NCI-H748 (cell line): ENCODE measurements around the gene MUC20.
A peak's percentile ranks its signal among the peaks of the same experiment; 100 is the strongest.
"Not testable (repeated sequence)": the region's sequence is repeated elsewhere in the genome, so short reads cannot be mapped to it uniquely, and the experiment has no call there.

Experiments used
- DNase-seq: peaks from one replicate; lab custom pipeline; 2025; ENCODE audit not compliant: unreplicated experiment; lab: John Stamatoyannopoulos, UW

MUC20 gene

DNA sequence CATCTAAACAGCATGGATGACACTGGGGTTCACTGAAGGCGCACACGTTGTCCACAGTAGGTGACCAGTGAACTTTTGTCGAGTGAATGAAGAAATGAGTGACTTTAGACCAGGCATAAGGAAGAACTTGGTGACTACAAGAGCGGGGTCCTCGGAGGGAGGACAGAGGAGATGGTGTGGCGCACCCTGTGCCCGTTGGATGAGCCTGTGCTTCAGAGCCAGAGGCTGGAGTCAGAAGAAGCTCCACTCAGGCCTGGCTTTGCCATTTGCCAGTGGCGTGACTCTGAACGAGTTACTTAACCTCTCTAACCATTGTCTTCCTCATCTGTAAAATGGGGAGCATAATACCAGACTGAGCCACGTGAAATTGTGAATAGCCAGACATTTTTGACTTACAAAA lies 48.8 kb downstream of the MUC20 start:
- no peak for DNase-seq

DNA sequence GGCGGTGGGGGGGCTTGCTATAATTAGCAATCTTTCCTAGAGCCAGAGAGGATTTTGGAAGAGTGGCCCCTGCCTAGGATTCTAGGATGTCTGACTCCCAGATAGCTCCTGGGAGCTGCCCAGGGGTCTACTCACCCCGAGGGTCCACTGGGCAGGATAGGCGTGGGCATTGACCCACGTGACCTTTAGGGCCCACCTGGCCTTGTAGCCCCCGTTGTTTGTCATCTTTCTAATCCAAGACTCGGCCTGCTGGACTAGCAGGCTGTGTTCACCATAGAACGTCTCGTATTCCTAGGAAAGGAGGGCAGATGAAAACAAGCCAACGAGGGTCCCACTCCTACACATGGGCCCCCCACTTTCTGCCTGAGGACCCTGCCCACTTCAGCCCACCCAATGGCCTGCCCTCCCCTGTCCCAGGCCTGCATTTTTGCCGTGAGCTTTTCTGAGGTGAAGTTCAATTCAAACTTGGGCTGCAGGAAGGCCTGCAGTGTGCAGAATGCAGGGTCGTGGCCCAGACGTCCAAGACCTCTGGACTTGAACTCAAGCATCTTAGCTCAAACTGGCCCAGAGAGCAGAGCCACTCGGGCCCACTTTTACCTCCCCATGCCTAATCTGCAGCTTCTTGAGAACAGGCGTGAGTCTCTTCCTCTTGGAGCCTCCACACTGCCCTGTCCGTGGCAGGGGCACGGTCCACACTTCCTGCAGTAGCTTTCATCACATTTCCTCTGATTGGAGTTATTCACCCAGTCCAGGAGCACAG lies 49.5 kb downstream of the MUC20 start:
- no peak for DNase-seq

DNA sequence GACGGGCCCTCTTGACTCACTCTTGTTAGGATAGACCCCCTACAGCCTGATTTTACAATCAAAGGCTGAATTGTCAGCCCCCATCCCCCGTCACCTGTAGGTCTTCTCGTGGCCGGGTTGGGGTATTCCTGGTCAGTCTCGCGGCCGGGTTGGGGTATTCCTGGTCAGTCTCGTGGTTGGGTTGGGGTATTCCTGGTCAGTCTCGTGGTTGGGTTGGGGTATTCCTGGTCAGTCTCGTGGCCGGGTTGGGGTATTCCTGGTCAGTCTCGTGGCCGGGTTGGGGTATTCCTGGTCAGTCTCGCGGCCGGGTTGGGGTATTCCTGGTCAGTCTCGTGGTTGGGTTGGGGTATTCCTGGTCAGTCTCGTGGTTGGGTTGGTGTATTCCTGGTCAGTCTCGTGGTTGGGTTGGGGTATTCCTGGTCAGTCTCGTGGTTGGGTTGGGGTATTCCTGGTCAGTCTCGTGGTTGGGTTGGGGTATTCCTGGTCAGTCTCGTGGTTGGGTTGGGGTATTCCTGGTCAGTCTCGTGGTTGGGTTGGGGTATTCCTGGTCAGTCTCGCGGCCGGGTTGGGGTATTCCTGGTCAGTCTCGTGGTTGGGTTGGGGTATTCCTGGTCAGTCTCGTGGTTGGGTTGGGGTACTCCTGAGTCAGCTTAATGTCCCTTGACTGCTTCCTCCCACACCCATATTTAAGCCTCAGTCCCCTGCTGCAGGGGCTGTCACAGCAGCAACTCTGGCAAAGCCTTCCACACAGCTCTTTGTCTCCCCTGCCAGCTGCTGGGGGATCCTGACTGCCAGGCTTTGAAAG lies 50.3 kb downstream of the MUC20 start:
- not testable (repeated sequence) for DNase-seq

DNA sequence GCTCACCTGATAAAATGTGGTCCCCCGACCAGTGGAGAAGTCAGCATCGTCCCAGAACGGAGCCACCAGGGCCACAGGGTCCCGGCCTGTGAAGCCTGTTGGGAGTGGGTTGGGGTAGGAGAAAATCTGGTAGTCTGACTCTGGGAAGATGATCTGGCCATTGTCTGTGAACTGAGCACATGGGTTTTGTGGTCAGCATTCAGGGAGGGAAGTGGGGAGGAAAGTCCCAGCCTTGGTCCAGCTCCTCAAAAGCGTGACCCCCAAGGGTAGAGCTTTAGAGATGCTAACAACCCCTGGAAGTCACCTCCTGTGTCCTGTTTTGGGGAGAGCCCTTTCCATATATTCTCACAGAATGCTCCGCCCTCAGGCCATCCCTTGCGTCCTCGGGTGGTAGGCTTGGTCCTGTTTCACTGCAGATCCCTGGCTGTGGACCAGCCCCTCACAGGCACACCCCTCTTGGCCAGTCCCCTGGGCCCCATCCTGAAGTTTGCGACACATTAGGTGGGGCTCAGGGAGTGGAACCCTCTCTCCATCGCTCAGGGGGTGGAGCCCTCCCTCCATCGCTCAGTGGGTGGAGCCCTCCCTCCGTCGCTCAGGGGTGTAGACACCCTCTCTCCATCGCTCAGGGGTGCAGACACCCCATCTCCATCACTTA lies 51.0 kb downstream of the MUC20 start:
- DNase-seq: no peak

DNA sequence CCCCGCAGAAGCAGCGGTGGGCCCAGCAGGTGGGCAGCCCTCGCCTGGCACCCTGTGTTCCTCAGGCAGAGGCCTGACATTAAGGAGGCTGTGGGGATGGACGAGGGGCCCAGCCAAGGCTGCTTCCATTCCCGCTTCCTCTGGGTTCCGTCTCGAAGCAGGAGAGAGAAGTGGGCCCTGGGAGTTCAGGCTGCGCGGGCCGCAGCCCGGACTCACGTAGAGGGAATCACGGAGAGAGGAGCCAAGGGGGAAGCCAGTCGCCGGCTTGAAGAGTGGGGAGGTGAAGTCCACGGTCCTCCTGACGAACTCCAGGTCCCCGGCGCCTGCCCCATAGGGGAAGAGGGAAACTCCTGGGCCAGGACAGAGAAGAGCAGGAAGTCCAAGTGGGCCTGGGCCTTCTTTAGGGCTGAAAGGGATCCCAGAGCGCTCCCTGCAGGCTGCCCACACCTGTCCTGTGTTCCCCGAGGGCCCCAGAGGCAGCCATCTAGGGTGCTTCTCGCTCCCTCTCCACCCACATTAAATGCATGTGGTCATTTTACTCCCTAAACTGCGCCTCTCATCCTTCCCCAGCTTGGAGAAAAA lies 53.3 kb downstream of the MUC20 start:
- no peak for DNase-seq

DNA sequence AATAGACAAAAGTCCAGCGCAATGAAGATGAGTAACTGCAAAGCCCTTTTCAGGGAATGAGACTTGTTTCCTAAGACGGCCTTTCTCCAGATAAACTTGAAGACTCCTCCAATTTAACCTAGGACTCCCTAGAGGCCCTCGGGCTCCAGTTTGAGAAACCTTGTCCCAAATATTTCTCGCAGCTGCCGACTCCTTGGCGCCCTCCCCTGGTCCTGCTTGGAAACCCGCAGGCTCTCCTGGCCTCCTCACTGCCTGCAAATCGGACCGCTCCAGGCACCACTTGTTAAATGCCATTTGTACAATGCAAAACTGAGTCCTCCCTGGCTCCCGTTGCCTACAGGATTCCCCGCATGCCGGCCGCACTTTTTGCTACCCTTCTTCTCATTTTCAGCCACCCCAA lies 54.1 kb downstream of the MUC20 start:
- peak; percentile 23 for DNase-seq

DNA sequence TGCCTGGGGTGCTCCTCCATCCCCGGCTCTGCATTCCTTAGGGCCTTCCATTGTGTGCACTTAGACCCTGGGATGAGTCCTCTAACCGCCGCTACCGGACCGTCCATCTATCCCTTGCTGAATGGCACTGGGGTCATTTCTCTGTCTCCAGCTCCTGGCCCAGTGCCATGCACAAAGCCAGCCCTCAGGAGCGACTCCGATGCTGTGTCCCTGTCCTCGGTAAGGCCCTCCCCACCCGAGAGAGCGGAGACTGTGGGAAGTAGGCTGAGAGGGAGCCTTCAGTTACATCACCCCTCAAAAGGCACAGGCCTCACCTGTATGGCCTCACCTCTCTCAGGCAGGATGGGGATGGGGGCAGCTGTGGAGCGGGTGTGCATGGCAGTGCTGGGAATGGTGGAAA lies 57.2 kb downstream of the MUC20 start:
- no peak for DNase-seq

DNA sequence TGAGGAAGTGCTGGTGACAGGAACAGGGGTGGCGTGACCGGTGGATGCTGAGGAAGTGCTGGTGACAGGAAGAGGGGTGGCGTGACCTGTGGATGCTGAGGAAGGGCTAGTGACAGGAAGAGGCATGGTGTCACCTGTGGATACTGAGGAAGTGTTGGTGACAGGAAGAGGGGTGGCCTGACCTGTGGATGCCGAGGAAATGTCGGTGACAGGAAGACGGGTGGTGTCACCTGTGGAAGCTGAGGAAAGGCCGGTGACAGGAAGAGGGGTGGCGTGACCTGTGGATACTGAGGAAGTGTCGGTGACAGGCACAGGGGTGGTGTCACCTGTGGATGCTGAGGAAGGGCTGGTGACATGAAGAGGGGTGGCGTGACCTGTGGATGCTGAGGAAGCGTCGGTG lies 60.5 kb downstream of the MUC20 start:
- DNase-seq: not testable (repeated sequence)
